Testis (tissue), 3 donors: Measurements from ENCODE around the gene PSMD8. TPM values are rescaled to one million over a fixed set of nuclear protein-coding genes. Genes with fewer than 3 reads are reported as not detected.

Experiments used
- DNase-seq: peaks from one replicate; pipeline ENCODE4 v3.0.0-alpha.2; 2019
- H3K27ac ChIP-seq, 2 donors: fragments of 200-600 bp; sonication (generic); one replicate each; pipeline ENCODE4 v1.5.1; 2019
- H3K27me3 ChIP-seq: fragments of 200-600 bp; sonication (generic); one replicate; pipeline ENCODE4 v1.5.1; 2019
- H3K36me3 ChIP-seq: fragments of 200-600 bp; sonication (generic); one replicate; pipeline ENCODE4 v1.5.1; 2017; ENCODE audit warnings: low read depth; ENCODE audit errors: missing control alignments
- H3K4me1 ChIP-seq: fragments of 200-600 bp; sonication (generic); one replicate; pipeline ENCODE4 v1.5.1; 2019
- H3K4me3 ChIP-seq, 2 donors: fragments of 200-600 bp; sonication (generic); one replicate each; pipeline ENCODE4 v1.5.1; 2017 to 2019
- H3K9me3 ChIP-seq: fragments of 200-600 bp; sonication (generic); one replicate; pipeline ENCODE4 v1.5.1; 2017
- POLR2A ChIP-seq: fragments of 450-650 bp; IDR thresholded peaks from one replicate; pipeline ENCODE4 v1.6.1; 2017; ENCODE audit warnings: antibody characterized with exemption, mild to moderate bottlenecking, moderate library complexity
- WGBS, 2 donors: methylation state at CpG; one replicate each; pipeline ENCODE4 v1.1.5; 2018; 5-methylcytosine and 5-hydroxymethylcytosine counted together
- intact Hi-C: fragments of 100-400 bp; cut with DNase I; formaldehyde crosslinking; loops from one replicate; pipeline ENCODE4 v1.15.1; 2023; ENCODE audit warnings: low total_unique reads
- polyA plus RNA-seq: library from polyadenylated mRNA; stranded (reverse); fragments of 350-450 nt; fragmentation: Illumina TruSeq; extraction: RNeasy Lipid Tissue Mini Kit (QIAGEN cat#74804); gene quantifications from one replicate; pipeline ENCODE4 v1.2.3, GENCODE V29; 2014; ENCODE audit warnings: low read depth, low replicate concordance; ENCODE audit not compliant: insufficient read depth
- total RNA-seq, 2 donors: library from RNA; depleted of rRNA; stranded (reverse); fragments of >200 nt; gene quantifications; one replicate each; pipeline ENCODE4 v1.2.3, GENCODE V29; 2016
- TF ChIP-seq, protein P1 (sequence below), 3 experiments: fragments of 450-650 bp in 2 of 3; fragments of 200-600 bp in 1 of 3; sonication (generic) in 1 of 3; IDR thresholded peaks; one replicate each; pipeline ENCODE4 v1.5.1; 2016 to 2019; ENCODE audit warnings: antibody characterized with exemption in 3 of 3, mild to moderate bottlenecking in 2 of 3, moderate library complexity in 1 of 3

The PSMD8 gene
- total and polyA plus RNA-seq, 3 donors from 2014 or later: 244 to 373 (median 265) TPM

- Histone ChIP-seq H3K4me3 (no peak overlapping the region), H3K4me1 (no peaks in the 10 kb centered on the region), H3K27ac (no peak overlapping the region), H3K36me3 (no peaks in the 10 kb centered on the region), H3K9me3 (no peaks in the 10 kb centered on the region), H3K27me3 (no peaks in the 10 kb centered on the region)
- 75 to 83% methylated on average over 16 of the region's 16 CpGs for WGBS, 2 donors
- TF ChIP-seq POLR2A: no peak
- TF ChIP-seq, protein P1, sequence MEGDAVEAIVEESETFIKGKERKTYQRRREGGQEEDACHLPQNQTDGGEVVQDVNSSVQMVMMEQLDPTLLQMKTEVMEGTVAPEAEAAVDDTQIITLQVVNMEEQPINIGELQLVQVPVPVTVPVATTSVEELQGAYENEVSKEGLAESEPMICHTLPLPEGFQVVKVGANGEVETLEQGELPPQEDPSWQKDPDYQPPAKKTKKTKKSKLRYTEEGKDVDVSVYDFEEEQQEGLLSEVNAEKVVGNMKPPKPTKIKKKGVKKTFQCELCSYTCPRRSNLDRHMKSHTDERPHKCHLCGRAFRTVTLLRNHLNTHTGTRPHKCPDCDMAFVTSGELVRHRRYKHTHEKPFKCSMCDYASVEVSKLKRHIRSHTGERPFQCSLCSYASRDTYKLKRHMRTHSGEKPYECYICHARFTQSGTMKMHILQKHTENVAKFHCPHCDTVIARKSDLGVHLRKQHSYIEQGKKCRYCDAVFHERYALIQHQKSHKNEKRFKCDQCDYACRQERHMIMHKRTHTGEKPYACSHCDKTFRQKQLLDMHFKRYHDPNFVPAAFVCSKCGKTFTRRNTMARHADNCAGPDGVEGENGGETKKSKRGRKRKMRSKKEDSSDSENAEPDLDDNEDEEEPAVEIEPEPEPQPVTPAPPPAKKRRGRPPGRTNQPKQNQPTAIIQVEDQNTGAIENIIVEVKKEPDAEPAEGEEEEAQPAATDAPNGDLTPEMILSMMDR (IDR thresholded peaks at IDR 0.05): no peak
- DNase-seq: no peak
- intact Hi-C loops: no loop called here
Measured at GRCh38 chr19:38355728-38356725, 18.3 kb upstream of the PSMD8 start.

DNA sequence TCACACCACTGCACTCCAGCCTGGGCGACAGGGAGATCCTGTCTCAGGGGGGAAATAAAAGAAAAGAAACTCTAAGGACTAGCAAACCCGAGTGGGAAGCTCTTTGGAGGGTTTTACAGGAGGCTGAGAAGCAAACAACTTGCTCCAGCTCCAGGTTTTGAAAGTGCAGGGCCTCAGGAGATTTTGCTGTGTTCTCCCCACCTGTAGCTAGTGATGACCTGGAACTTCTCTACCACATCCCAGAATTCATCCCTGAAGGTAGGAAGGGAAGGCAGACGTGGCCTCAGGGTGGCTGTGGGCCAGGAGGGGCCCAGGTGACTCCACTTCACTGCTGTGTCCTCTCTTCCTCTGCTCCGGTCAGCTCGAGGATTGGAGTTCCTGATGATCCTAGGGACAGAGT lies 16.3 kb upstream of the PSMD8 start:
- no peak for DNase-seq
- Histone ChIP-seq H3K4me3 (no peak overlapping the region), H3K9me3 (no peaks in the 10 kb centered on the region), H3K27ac (no peak overlapping the region), H3K4me1 (peaks cover 5% of the 10 kb centered on the region), H3K36me3 (no peaks in the 10 kb centered on the region), H3K27me3 (no peaks in the 10 kb centered on the region)
- intact Hi-C loops: no loop called here
- WGBS, 2 donors: 37 to 44% methylated on average over 5 of the region's 5 CpGs
- TF ChIP-seq, protein P1 (IDR thresholded peaks at IDR 0.05): no peak
- TF ChIP-seq POLR2A: no peak

DNA sequence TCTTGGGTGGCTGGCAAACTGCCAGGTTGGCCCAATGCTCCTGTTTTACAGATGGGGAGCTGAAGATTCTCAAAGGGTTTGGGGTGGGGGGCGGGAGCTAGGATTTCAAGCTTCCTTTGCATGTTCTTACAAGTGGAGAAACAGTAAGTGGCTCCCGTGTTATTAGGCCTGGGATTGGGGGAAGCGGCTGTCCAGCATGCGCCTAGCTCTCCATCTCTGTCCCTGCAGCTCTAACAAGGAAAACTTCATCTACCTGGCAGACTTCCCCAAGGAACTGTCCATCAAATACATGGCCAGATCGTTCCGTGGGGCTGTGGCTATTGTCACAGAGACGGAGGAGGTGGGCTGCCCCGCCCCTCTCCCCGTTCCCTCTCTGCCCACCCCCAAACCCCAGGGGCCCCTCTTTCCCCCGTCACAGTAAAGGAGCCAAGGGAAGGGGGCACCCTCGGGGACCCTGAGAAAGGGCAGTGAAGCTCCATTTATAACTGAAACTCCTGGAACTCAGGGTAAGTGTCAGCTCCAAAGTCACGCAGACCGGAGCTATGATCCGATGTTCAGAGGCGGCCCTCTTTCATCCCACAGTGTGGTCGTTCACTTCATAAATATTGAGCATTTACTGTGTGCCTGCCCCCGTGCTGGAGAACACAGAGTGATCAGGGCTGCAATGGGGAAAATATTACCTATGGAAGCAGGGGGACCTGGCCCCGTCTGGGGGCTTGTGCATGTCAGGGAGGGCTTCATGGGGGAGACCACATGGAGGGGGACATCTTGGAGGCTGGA lies 14.9 kb upstream of the PSMD8 start:
- TF ChIP-seq, protein P1 (IDR thresholded peaks at IDR 0.05): no peak
- TF ChIP-seq POLR2A: no peak
- no peaks in the 10 kb centered on the region for H3K9me3 ChIP-seq
- H3K4me1 ChIP-seq: peaks cover 5% of the 10 kb centered on the region
- no peaks in the 10 kb centered on the region for H3K36me3 ChIP-seq
- no peaks in the 10 kb centered on the region for H3K27me3 ChIP-seq
- no peak overlapping the region for H3K4me3 ChIP-seq
- 57 to 58% methylated on average over 17 to 18 of the region's 18 CpGs for WGBS, 2 donors
- intact Hi-C loops: no loop called here
- no peak for DNase-seq
- no peak overlapping the region for H3K27ac ChIP-seq

DNA sequence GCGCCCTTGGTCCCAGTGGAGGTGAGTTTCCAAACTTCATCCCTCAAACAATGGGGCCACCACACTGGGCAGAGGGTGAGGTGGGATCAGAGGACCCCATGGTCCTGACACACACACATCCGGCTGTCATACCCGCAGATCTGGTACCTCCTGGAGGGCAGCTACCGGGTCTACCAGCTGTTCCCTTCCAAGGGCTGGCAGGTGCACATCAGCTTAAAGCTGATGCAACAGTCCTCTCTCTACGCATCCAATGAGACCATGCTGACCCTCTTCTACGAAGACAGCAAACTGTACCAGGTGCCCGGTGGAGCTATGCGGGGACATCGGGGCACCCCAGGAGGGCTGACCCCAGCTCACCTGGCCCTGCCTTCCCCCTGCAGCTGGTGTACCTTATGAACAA lies 14.0 kb upstream of the PSMD8 start:
- TF ChIP-seq POLR2A: no peak
- TF ChIP-seq, protein P1 (IDR thresholded peaks at IDR 0.05): no peak
- Histone ChIP-seq H3K4me1 (peaks cover 5% of the 10 kb centered on the region), H3K36me3 (no peaks in the 10 kb centered on the region), H3K27me3 (no peaks in the 10 kb centered on the region), H3K27ac (no peak overlapping the region), H3K4me3 (no peak overlapping the region), H3K9me3 (no peaks in the 10 kb centered on the region)
- intact Hi-C loops: no loop called here
- no peak for DNase-seq
- WGBS, 2 donors: 80 to 85% methylated on average over 8 to 9 of the region's 9 CpGs
